Activated T-helper 1 cell treated with anti-CD3 and anti-CD28 coated beads, Interleukin-12 subunit alpha, Interleukin-12 subunit beta, Interleukin-2, Interleukin-4 antibody, amounts not matched to agents 30 ng/mL and 10 ng/mL and 1 ng/mL, durations not matched to agents 14 hours and 24 hours and 36 hours (primary cell): ENCODE data around the gene IL4. TPM values are rescaled to one million over a fixed set of nuclear protein-coding genes. Genes with fewer than 3 reads are reported as not detected.

Experiments used
- DNase-seq: peaks from one replicate; pipeline ENCODE4 v3.0.0; 2021; ENCODE audit warnings: low spot score
- H3K27ac Mint-ChIP-seq: one replicate; pipeline ENCODE4 v1.8.0; 2021; ENCODE audit warnings: mild to moderate bottlenecking, mixed read lengths
- H3K27me3 Mint-ChIP-seq: one replicate; pipeline ENCODE4 v1.8.0; 2022; ENCODE audit warnings: mild to moderate bottlenecking, moderate library complexity, mixed read lengths; ENCODE audit not compliant: insufficient read depth
- H3K36me3 Mint-ChIP-seq: one replicate; pipeline ENCODE4 v1.8.0; 2021; ENCODE audit warnings: low read depth, mixed read lengths
- H3K4me1 Mint-ChIP-seq: one replicate; pipeline ENCODE4 v1.8.0; 2021; ENCODE audit warnings: low read depth, mixed read lengths
- H3K4me3 Mint-ChIP-seq: one replicate; pipeline ENCODE4 v1.8.0; 2021; ENCODE audit warnings: mild to moderate bottlenecking, moderate library complexity, mixed read lengths
- H3K9me3 Mint-ChIP-seq: one replicate; pipeline ENCODE4 v1.8.0; 2021; ENCODE audit warnings: mixed read lengths
- intact Hi-C: fragments of 100-400 bp; cut with micrococcal nuclease; formaldehyde crosslinking; loops from one replicate; pipeline ENCODE4 v1.15.1; 2024
- total RNA-seq: library from RNA; stranded (reverse); gene quantifications from 2 replicates; pipeline ENCODE4 v1.2.3, GENCODE V29; 2022

The IL4 gene
- total RNA-seq, 1 donor from 2014 or later = 57.1 TPM

DNA sequence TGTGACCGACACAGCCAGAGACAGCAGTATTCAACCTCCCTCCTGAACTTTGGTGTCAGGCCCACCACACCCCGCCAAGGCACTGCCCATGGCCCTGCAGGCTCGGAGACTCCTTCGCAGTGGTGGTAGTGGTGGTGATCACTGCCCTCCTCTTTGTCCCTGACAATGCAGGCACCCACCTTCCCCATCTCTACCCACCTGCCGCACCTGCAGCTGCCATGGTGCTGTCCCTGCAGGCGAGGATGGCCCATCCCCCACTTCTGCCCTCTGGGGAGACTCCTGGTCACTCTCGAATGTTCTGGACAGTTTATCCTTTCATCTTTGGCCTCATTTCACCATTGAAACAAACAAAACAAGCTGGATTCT lies 4.4 kb upstream of the IL4 start:
- Mint-ChIP-seq H3K4me3 (no peak overlapping the region), H3K36me3 (peaks cover 6% of the 10 kb centered on the region), H3K9me3 (peaks cover 5% of the 10 kb centered on the region), H3K27ac (no peak overlapping the region), H3K27me3 (no peaks in the 10 kb centered on the region), H3K4me1 (peaks cover 34% of the 10 kb centered on the region)
- no peak for DNase-seq
- intact Hi-C loops = no loop called here

DNA sequence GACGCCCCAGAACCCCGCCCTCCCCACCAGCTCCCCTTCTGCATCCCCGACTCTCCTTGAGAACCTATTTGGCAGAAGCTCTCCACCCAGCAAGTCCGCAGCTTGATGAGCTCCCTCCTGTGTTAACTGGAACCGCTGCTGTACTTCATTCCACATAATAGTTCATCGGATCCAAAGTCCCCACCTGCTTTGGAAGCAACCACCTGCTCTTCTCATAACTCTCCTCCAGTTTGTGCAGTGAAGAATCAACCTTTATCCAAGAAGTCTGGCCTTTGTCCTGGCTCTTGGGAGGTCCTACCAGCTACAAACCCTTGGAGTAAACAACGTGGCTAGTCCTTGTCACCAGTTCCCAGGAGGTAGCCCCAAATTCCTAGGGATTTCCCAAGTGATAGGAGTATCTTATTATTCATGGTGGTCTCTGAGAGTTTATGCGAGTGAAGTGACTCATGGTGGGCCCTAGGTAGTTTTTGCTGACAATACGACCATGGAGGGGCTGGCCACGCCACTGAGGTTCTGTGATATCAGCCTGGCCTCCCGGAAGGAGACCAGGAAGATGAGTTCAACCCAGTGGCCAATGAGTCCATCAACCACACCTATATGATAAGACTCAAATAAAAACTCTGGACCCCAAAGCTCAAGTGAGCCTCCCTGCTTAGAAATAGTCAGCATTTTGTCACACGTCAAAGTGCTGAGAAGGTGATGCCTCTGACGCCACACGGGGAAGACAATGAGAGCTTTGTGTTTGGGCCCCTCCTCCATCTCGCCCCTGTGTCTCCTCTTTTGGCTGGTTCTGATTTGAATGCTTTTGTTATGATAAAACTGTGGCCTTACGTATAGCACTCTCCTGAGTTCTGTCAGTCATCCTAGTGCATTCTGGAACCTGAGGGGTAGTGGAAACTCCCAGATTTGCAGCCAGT lies 3.6 kb upstream of the IL4 start:
- Mint-ChIP-seq H3K27ac (no peak overlapping the region), H3K36me3 (peaks cover 6% of the 10 kb centered on the region), H3K27me3 (no peaks in the 10 kb centered on the region), H3K4me1 (peaks cover 38% of the 10 kb centered on the region), H3K4me3 (no peak overlapping the region), H3K9me3 (peaks cover 5% of the 10 kb centered on the region)
- no peak for DNase-seq
- intact Hi-C loops = no loop called here

DNA sequence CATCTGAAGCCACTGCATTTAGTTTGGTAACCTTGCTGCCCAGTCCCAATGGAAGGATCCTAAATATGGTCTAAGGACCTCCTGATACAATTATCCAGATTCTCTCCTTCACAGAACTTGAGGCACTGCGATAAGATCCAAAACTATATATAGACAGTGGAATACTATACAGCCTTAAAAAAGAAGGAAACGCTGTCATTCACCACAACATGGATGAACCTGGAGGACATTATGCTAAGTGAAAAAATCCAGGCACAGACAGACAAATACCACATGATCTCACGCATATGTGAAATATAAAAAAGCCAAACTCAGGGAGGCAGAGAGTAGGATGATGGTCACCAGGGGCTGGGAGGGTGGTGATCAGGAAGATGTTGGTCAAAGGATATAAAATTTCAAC lies 2.8 kb upstream of the IL4 start:
- Mint-ChIP-seq H3K4me1 (peaks cover 40% of the 10 kb centered on the region), H3K9me3 (peaks cover 5% of the 10 kb centered on the region), H3K36me3 (peaks cover 4% of the 10 kb centered on the region), H3K27ac (no peak overlapping the region), H3K4me3 (no peak overlapping the region), H3K27me3 (no peaks in the 10 kb centered on the region)
- intact Hi-C loops = no loop called here
- no peak for DNase-seq

DNA sequence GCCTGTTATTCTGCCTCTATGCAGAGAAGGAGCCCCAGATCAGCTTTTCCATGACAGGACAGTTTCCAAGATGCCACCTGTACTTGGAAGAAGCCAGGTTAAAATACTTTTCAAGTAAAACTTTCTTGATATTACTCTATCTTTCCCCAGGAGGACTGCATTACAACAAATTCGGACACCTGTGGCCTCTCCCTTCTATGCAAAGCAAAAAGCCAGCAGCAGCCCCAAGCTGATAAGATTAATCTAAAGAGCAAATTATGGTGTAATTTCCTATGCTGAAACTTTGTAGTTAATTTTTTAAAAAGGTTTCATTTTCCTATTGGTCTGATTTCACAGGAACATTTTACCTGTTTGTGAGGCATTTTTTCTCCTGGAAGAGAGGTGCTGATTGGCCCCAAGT lies 301 bp upstream of the IL4 start:
- no peaks in the 10 kb centered on the region for H3K27me3 Mint-ChIP-seq
- H3K4me3 Mint-ChIP-seq = no peak overlapping the region
- H3K9me3 Mint-ChIP-seq = peaks cover 5% of the 10 kb centered on the region
- peaks cover 41% of the 10 kb centered on the region for H3K4me1 Mint-ChIP-seq
- peak overlapping the region; percentile 88 for H3K27ac Mint-ChIP-seq
- no peak for DNase-seq
- peaks cover 6% of the 10 kb centered on the region for H3K36me3 Mint-ChIP-seq
- intact Hi-C loops = no loop called here

DNA sequence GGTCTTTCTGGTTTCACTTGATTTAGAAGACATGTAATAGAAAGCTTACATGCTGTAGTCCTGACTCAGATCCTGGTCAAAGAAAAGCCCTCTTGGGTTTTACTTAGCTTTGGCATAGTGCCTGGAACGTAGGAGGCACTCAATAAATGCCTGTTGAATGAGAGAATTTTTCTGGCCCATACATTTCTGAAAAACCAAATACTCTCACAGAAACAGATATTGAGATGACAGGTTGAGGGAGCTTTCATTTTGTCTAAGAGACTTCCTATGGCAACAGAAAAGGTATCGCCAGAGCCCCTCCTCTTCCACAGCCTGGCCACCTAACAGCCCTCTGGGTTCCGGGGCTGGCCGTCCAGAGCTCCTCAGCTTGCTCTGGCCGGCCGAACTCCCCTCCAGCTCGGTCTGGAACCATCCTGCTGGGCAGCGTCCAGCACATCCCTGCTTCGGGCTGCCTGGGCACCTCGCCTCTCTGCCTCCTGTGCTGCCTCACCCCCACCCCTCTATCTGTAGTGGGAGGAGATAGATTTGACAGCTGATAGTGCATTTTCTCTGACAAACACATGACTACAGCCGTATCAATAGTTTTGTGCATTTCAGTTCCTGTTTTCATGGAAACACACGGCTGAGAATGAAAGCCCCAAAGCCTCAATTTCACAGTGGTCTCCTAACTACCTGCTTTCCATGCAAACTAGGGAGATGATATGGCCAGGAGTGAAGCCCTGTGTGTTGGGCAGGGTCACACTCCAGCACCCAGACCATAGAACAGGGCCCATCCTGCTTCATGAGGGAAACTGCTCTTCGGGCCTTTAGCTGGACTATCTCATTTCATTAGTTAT lies 1.1 kb downstream of the IL4 start:
- intact Hi-C loops = loop anchor here (1.0 kb wide), 2 partner anchors 12 to 13 kb away; no protein-coding TSS in a partner anchor
- peak overlapping the region; percentile 63 for H3K4me3 Mint-ChIP-seq
- no peaks in the 10 kb centered on the region for H3K27me3 Mint-ChIP-seq
- DNase-seq = no peak
- peaks cover 5% of the 10 kb centered on the region for H3K9me3 Mint-ChIP-seq
- H3K27ac Mint-ChIP-seq = peak overlapping the region; percentile 88
- H3K36me3 Mint-ChIP-seq = peaks cover 7% of the 10 kb centered on the region
- peaks cover 41% of the 10 kb centered on the region for H3K4me1 Mint-ChIP-seq

DNA sequence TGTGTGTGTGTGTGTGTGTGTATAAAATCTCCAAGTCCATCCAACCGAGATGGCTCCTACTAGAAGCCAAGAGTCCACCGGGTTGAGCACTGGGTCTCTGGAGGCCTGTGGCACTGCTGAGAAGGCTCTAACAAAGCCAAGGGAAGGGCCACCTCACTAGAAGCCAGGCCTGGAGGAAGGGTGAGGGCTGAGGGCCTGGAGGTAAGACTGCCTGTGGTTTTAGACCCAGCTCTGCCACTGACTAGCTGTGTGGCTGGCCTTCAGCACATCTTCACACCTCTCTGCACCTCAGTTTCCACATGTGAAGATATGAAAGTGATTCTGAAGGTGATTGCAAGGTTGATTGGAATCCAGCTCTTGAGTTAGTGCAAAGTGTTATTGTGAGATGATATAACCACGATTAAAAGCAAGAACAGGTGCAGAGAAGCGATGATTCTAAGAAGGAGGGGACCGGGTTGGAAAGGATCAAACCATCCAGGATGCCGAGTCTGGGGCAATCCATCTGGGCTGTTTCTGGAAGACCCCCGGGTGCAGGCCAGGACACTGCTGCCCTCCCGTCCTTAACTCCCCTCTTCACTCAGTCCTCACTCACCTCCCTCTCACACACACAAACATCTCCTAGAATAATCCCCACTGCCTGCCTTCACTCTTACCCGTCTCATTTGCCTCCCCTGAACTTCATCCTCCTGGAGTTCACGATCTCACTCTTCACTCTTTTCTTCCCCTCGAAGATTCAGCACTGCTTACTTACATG lies 2.3 kb downstream of the IL4 start:
- no peak for DNase-seq
- intact Hi-C loops = no loop called here
- peak overlapping the region; percentile 88 for H3K27ac Mint-ChIP-seq
- peaks cover 2% of the 10 kb centered on the region for H3K9me3 Mint-ChIP-seq
- H3K36me3 Mint-ChIP-seq = peaks cover 9% of the 10 kb centered on the region
- peak overlapping the region; percentile 63 for H3K4me3 Mint-ChIP-seq
- peaks cover 41% of the 10 kb centered on the region for H3K4me1 Mint-ChIP-seq
- H3K27me3 Mint-ChIP-seq = no peaks in the 10 kb centered on the region

DNA sequence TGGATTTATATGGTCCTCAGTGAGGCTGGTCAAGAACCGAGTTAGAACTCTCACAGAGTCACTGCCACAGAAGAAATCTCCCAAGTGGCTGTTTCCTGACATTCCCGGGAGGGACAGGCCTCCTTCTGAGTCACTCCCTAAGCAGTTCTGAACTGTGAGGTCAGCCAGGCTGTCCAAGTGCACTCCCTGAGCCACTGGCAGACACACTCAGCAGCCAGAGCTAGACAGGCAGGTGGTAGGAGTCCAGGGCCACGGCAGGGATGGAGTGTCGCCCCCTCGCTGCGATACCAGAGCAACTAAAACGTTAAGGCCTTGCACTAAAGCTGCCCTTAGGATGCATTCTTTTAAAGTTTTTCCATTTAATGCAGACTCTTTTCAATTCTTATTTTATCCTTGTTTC lies 3.4 kb downstream of the IL4 start:
- H3K9me3 Mint-ChIP-seq = no peaks in the 10 kb centered on the region
- H3K27me3 Mint-ChIP-seq = no peaks in the 10 kb centered on the region
- peaks cover 11% of the 10 kb centered on the region for H3K36me3 Mint-ChIP-seq
- H3K4me1 Mint-ChIP-seq = peaks cover 41% of the 10 kb centered on the region
- no peak overlapping the region for H3K4me3 Mint-ChIP-seq
- no peak for DNase-seq
- intact Hi-C loops = no loop called here
- H3K27ac Mint-ChIP-seq = no peak overlapping the region

DNA sequence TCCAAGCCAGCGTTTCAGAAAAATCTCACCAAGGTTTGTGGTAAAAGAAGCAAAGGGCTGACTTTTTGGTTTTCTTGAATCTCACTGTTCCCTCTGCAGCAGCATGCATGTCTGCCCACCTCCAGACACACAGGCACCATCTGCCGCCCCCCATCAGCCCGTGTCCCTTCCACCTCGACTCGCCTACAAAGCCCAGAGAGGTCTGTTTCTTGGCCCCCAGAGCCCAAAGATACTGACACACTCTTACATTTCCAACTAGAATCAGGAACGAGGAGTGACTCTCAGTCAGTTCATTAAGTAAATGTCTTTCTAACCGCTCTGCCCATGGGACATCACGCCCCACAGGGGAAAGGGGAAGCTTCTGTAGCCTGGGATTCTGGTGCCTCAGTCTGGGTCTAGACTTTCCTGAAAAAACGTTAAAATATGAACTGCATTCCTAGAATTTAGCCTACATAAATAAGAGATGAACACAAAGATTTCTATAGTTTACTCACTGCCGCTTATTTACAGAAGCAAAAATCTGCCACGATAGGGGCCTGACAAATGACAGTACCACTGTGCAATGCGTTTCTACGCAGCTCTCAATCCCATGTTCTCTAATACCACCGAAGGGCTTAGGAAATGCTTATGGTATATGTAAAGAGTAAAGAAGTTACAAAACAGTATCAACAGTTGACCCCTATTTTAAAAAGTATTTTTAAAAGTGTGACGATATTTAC lies 4.1 kb downstream of the IL4 start:
- H3K4me1 Mint-ChIP-seq = peaks cover 41% of the 10 kb centered on the region
- DNase-seq = no peak
- no peaks in the 10 kb centered on the region for H3K9me3 Mint-ChIP-seq
- H3K4me3 Mint-ChIP-seq = no peak overlapping the region
- intact Hi-C loops = no loop called here
- no peaks in the 10 kb centered on the region for H3K27me3 Mint-ChIP-seq
- no peak overlapping the region for H3K27ac Mint-ChIP-seq
- peaks cover 11% of the 10 kb centered on the region for H3K36me3 Mint-ChIP-seq

DNA sequence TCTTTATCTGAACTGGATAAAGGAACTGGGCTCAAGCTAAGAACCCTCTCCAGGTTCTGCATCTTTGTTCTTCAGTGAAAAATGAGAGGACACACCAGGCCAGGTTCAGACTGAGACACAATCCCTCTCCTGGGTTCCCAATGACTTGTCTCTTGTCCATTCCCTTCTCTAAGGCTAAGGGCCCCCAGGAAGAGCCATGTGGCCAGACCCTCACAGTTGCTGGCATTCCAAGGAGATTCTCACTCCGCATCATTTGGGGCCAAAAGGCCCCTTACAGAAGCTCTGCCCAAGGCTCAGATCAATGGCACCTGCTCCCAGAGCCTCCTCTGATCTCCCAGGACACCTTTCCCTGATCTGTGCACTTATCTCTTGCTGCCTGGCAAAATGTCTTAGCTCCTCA lies 4.9 kb downstream of the IL4 start:
- DNase-seq = no peak
- Mint-ChIP-seq H3K4me1 (peaks cover 35% of the 10 kb centered on the region), H3K27me3 (no peaks in the 10 kb centered on the region), H3K4me3 (no peak overlapping the region), H3K36me3 (peaks cover 11% of the 10 kb centered on the region), H3K27ac (no peak overlapping the region), H3K9me3 (no peaks in the 10 kb centered on the region)
- intact Hi-C loops = no loop called here

DNA sequence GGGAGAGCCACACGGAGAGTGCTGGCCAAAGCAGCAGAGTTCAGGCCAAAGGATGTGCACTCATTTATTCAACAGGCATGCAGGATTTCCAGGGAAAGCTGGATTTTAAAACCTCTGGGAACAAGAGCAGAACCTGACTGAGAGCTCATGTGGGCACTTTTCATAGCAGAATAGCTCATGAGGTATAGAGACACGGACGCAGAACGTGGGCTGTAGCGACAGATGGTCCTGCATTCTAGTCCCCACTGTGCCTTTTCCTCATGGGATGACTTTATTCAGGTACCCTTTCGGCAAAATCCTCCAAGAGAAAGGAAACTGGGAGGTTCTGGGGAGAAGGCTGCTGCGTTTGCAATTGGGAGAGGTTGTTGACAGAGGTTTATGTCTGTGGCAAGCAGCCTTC lies 5.4 kb downstream of the IL4 start:
- intact Hi-C loops = no loop called here
- Mint-ChIP-seq H3K9me3 (no peaks in the 10 kb centered on the region), H3K36me3 (peaks cover 11% of the 10 kb centered on the region), H3K4me1 (peaks cover 31% of the 10 kb centered on the region), H3K27me3 (no peaks in the 10 kb centered on the region), H3K4me3 (no peak overlapping the region), H3K27ac (no peak overlapping the region)
- no peak for DNase-seq

DNA sequence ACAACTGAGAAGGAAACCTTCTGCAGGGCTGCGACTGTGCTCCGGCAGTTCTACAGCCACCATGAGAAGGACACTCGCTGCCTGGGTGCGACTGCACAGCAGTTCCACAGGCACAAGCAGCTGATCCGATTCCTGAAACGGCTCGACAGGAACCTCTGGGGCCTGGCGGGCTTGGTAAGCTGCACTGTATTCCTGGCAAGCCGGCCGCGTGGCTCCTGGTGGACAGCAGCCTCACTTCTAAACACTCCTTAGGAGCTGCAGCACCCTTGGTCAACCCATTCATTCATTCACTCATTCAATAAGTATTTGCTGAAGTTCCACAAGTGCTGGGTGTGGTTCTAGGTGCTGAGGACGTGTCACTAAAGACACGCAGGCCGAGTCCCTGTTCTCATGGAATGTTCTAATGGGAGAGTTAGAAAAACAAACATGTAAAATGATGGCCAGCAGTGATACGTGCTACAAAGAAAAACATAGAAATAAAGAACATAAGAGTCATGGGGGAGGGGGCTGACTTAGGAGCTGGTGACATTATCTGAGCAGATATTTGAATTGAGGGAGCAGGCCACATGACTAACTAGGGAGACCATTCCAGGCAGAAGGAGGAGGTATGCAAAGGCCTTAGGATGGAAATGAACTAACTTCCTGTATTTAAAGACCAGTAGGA lies 6.1 kb downstream of the IL4 start:
- intact Hi-C loops = no loop called here
- Mint-ChIP-seq H3K4me1 (peaks cover 31% of the 10 kb centered on the region), H3K36me3 (peaks cover 12% of the 10 kb centered on the region)

More for the DNA sequence above, 6.1 kb downstream of the IL4 start:
- no peak for DNase-seq
- no peak overlapping the region for H3K27ac Mint-ChIP-seq
- H3K27me3 Mint-ChIP-seq = no peaks in the 10 kb centered on the region
- H3K4me3 Mint-ChIP-seq = no peak overlapping the region
- H3K9me3 Mint-ChIP-seq = no peaks in the 10 kb centered on the region
